Activated CD4-positive, alpha-beta T cell treated with anti-CD3 and anti-CD28 coated beads, Interleukin-2, amount 10 ng/mL, durations not matched to agents 7 days and 5 days (primary cell): ENCODE data around the gene NAE1. TPM values are rescaled to one million over a fixed set of nuclear protein-coding genes. Genes with fewer than 3 reads are reported as not detected.
"Not testable (repeated sequence)": the region's sequence is repeated elsewhere in the genome, so short reads cannot be mapped to it uniquely, and the experiment has no call there.

Experiments used
- CTCF ChIA-PET: fragments of 350-600 bp; sonication (Branson Sonifier 250); formaldehyde crosslinking; loops from one replicate; lab custom pipeline; 2021; ENCODE audit warnings: antibody characterized with exemption; lab: Charles Lee
- POLR2A ChIA-PET: fragments of 350-600 bp; sonication (Branson Sonifier 250); formaldehyde crosslinking; loops from one replicate; lab custom pipeline; 2021; ENCODE audit warnings: antibody characterized with exemption; lab: Charles Lee
- DNase-seq: peaks from one replicate; pipeline ENCODE4 v3.0.0-alpha.2; 2020
- H3K27ac Mint-ChIP-seq: one replicate; pipeline ENCODE4 v1.8.0; 2021; ENCODE audit warnings: mild to moderate bottlenecking, moderate library complexity, mixed read lengths
- H3K27me3 Mint-ChIP-seq: one replicate; pipeline ENCODE4 v1.8.0; 2021; ENCODE audit warnings: mixed read lengths
- H3K36me3 Mint-ChIP-seq: one replicate; pipeline ENCODE4 v1.8.0; 2021; ENCODE audit warnings: low read depth, mixed read lengths
- H3K4me1 Mint-ChIP-seq: one replicate; pipeline ENCODE4 v1.8.0; 2021; ENCODE audit warnings: mixed read lengths
- H3K4me3 Mint-ChIP-seq: one replicate; pipeline ENCODE4 v1.8.0; 2021; ENCODE audit warnings: mild to moderate bottlenecking, moderate library complexity, mixed read lengths
- H3K9me3 Mint-ChIP-seq: one replicate; pipeline ENCODE4 v1.8.0; 2021; ENCODE audit warnings: mixed read lengths
- total RNA-seq, 2 experiments: library from RNA; stranded (reverse); gene quantifications; one replicate each; pipeline ENCODE4 v1.2.3, GENCODE V29; 2021

NAE1 gene
- total RNA-seq, 2 experiments from 2014 or later = 62.5 to 72.6 TPM

GRCh38 chr16:66832661-66833305 is 2.0 kb upstream of the NAE1 start:
- no peak overlapping the region for H3K27ac Mint-ChIP-seq
- ChIA-PET CTCF (interaction anchor here (2.9 kb wide), 1 partner anchor 40 kb away, joined by 20 read pairs; no protein-coding TSS in a partner anchor), POLR2A (no interaction called here)
- H3K36me3 Mint-ChIP-seq = peaks cover 6% of the 10 kb centered on the region
- DNase-seq = no peak
- peaks cover 24% of the 10 kb centered on the region for H3K4me1 Mint-ChIP-seq
- H3K27me3 Mint-ChIP-seq = peaks cover 2% of the 10 kb centered on the region
- H3K9me3 Mint-ChIP-seq = no peaks in the 10 kb centered on the region
- H3K4me3 Mint-ChIP-seq = no peak overlapping the region

DNA sequence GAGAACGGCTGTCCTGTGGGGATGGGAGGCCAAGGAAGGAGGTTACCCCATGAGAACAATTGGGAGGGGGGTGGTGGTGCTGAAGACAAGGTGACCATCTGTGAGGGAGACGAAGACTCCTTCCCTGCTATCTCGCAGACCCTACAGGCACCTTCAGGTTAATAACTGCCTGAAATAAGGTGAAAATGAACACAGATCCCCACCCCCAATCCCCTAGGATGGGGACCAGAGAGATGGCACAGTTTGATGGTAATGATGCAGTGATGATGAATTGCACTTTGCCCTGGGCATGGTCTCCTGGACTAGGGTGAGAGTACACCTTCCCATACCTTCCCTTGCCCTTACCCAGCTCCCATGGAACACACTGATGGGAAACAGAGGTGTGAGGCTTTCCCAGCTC is 1.4 kb upstream of the NAE1 start:
- Mint-ChIP-seq H3K4me1 (peaks cover 28% of the 10 kb centered on the region), H3K36me3 (peaks cover 9% of the 10 kb centered on the region), H3K9me3 (no peaks in the 10 kb centered on the region), H3K27me3 (peaks cover 2% of the 10 kb centered on the region), H3K27ac (no peak overlapping the region), H3K4me3 (no peak overlapping the region)
- CTCF ChIA-PET = interaction anchor here (1.3 to 3.6 kb wide), 9 partner anchors 11 to 96 kb away, joined by 3 to 36 read pairs (median 20); partner anchors contain the start of gene CA7
- POLR2A ChIA-PET = no interaction called here
- DNase-seq = no peak

DNA sequence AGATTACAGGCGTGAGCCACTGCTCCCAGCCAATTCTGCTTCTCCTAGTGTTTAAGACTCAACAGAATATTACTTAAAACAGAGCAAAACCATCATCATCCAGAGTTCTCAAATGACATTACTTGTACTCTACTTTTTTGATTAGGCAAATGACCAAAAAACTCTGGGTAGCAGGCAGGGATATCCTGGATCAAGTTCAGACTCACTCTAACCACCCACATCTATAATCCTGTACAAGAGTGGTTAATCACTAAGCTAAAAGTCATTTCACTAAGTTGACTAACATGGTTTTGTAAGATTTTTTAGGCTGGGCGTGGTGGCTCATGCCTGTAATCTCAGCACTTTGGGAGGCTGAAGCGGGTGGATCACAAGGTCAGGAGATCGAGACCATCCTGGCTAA is 6.8 kb downstream of the NAE1 start:
- Mint-ChIP-seq H3K36me3 (peaks cover 48% of the 10 kb centered on the region), H3K27ac (no peak overlapping the region), H3K27me3 (no peaks in the 10 kb centered on the region), H3K4me1 (peaks cover 20% of the 10 kb centered on the region), H3K4me3 (no peak overlapping the region), H3K9me3 (no peaks in the 10 kb centered on the region)
- DNase-seq = no peak
- CTCF ChIA-PET = interaction anchor here (1.5 kb wide), 1 partner anchor 44 kb away, joined by 4 read pairs; no protein-coding TSS in a partner anchor
- POLR2A ChIA-PET = no interaction called here

DNA sequence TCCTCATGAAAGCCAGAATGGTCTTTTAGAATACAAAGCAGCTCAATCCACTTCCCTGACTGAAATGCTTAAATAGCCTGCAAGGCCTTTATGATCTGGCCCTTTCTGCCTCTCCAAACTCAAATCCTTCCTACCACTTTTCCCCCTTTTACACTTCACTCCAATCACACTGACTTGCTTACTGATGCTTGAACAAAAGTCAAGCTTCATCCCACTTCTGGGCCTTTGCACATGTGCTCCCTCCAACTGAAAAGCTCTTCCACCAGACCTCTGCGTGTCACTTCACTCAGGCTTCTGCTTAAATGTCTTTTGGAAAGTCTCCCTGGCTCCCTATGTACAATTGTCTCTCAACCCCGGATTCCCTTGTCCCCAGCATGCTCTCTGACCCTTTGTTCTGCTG is 16.0 kb downstream of the NAE1 start:
- no peaks in the 10 kb centered on the region for H3K4me1 Mint-ChIP-seq
- no peak overlapping the region for H3K4me3 Mint-ChIP-seq
- POLR2A ChIA-PET = no interaction called here
- peaks cover 51% of the 10 kb centered on the region for H3K36me3 Mint-ChIP-seq
- no peak overlapping the region for H3K27ac Mint-ChIP-seq
- DNase-seq = no peak
- no peaks in the 10 kb centered on the region for H3K9me3 Mint-ChIP-seq
- CTCF ChIA-PET = interaction anchor here (1.1 to 3.0 kb wide), 2 partner anchors 16 to 63 kb away, joined by 3 to 14 read pairs; partner anchors contain the start of gene NAE1
- H3K27me3 Mint-ChIP-seq = no peaks in the 10 kb centered on the region

- no peaks in the 10 kb centered on the region for H3K27me3 Mint-ChIP-seq
- CTCF ChIA-PET = interaction anchor here (0.6 kb wide), 2 partner anchors 20 to 70 kb away, joined by 3 read pairs; partner anchors contain the start of gene NAE1
- H3K9me3 Mint-ChIP-seq = no peaks in the 10 kb centered on the region
- peaks cover 44% of the 10 kb centered on the region for H3K36me3 Mint-ChIP-seq
- H3K4me3 Mint-ChIP-seq = no peak overlapping the region
- POLR2A ChIA-PET = no interaction called here
- no peak for DNase-seq
- no peak overlapping the region for H3K27ac Mint-ChIP-seq
- H3K4me1 Mint-ChIP-seq = no peaks in the 10 kb centered on the region
Measured at GRCh38 chr16:66811043-66811442, 19.7 kb downstream of the NAE1 start.

- no peak for DNase-seq
- CTCF ChIA-PET = interaction anchor here (0.6 kb wide), 2 partner anchors 20 to 69 kb away, joined by 3 read pairs; partner anchors contain the start of gene NAE1
- Mint-ChIP-seq H3K9me3 (no peaks in the 10 kb centered on the region), H3K4me1 (no peaks in the 10 kb centered on the region), H3K4me3 (no peak overlapping the region), H3K27ac (no peak overlapping the region), H3K27me3 (no peaks in the 10 kb centered on the region), H3K36me3 (peaks cover 43% of the 10 kb centered on the region)
- POLR2A ChIA-PET = no interaction called here
Measured at GRCh38 chr16:66810391-66810790, 20.4 kb downstream of the NAE1 start.

DNA sequence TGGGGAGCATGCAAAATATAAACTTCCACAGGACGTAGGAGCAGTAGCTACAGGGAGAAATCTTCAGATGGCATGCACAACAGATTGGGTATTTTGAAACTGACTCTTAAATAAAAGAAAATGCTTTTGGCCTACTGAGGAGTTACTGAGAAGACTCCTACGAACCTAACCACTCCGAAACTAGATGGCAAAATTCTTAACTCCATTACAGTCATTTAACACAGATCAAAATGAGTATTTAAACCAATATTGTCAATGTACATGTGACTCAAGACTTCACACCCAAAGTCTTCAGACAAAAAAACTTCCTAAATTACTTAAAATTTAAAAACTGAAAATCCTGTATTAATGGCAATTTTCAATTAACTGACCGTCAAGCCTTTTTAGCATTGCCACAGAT is 21.0 kb downstream of the NAE1 start:
- H3K27me3 Mint-ChIP-seq = no peaks in the 10 kb centered on the region
- no peak overlapping the region for H3K27ac Mint-ChIP-seq
- H3K36me3 Mint-ChIP-seq = peaks cover 44% of the 10 kb centered on the region
- no peak for DNase-seq
- ChIA-PET POLR2A (no interaction called here), CTCF (no interaction called here)
- H3K4me1 Mint-ChIP-seq = no peaks in the 10 kb centered on the region
- H3K4me3 Mint-ChIP-seq = no peak overlapping the region
- H3K9me3 Mint-ChIP-seq = no peaks in the 10 kb centered on the region

DNA sequence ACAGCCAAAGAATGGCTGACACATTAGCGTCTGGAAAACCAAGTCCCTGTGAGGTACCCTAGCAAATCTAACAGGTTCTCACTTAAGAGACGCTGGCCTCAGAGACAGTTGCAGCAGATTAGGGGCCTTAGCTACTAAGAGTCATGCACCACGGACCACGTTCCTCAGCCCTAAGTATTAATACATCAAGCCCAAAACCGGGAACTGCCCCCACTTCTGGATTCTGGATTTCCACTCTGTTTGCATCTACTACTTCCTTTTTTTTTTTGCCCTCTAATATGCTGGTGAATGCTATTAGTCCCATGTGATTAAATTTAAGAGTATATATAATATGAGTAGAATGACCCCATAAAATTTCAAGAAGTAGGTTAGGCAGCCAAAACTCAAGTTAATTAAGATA is 28.6 kb downstream of the NAE1 start:
- H3K27me3 Mint-ChIP-seq = no peaks in the 10 kb centered on the region
- no peaks in the 10 kb centered on the region for H3K9me3 Mint-ChIP-seq
- no peak overlapping the region for H3K4me3 Mint-ChIP-seq
- CTCF ChIA-PET = no interaction called here
- no peaks in the 10 kb centered on the region for H3K4me1 Mint-ChIP-seq
- H3K27ac Mint-ChIP-seq = no peak overlapping the region
- no peak for DNase-seq
- POLR2A ChIA-PET = no interaction called here
- peaks cover 26% of the 10 kb centered on the region for H3K36me3 Mint-ChIP-seq

- Mint-ChIP-seq H3K36me3 (peaks cover 23% of the 10 kb centered on the region), H3K4me1 (no peaks in the 10 kb centered on the region), H3K9me3 (no peaks in the 10 kb centered on the region), H3K27ac (no peak within 1 kb of the TSS), H3K4me3 (no peak within 1 kb of the TSS), H3K27me3 (no peaks in the 10 kb centered on the region)
- POLR2A ChIA-PET = no interaction called here
- no peak for DNase-seq
- CTCF ChIA-PET = no interaction called here
Measured at GRCh38 chr16:66801320-66802105, 29.3 kb downstream of the NAE1 start, which contains the start of gene TERB1. Gene TERB1 (minus strand): TSS chr16:66801584. CDS start chr16:66796798, 4,786 bp downstream.

DNA sequence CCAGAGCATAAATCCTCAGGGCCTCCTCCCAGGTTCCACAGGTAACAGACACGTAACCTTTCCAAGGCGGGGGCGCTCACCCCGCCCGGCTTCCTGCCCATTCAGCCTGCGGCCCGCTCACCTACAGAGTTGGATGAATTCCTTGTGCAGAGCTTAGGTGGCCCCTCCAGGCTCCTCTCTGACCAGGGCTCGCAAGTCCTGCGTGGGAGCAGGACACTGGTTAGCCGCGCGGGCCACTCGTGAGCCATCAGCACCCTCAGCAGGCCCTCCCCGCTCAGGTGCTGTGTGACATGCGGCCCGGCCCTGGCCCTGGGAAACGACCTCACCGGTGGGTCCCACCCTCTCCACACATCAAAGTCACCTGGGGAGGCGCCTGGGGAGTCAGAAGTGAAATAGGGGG is 29.9 kb downstream of the NAE1 start:
- DNase-seq = no peak
- Mint-ChIP-seq H3K4me3 (no peak overlapping the region), H3K9me3 (no peaks in the 10 kb centered on the region), H3K27me3 (no peaks in the 10 kb centered on the region), H3K4me1 (no peaks in the 10 kb centered on the region), H3K36me3 (peaks cover 22% of the 10 kb centered on the region), H3K27ac (no peak overlapping the region)
- CTCF ChIA-PET = interaction anchor here (1.7 kb wide), 1 partner anchor 30 kb away, joined by 5 read pairs; the partner anchor contains the start of gene NAE1
- POLR2A ChIA-PET = no interaction called here

DNA sequence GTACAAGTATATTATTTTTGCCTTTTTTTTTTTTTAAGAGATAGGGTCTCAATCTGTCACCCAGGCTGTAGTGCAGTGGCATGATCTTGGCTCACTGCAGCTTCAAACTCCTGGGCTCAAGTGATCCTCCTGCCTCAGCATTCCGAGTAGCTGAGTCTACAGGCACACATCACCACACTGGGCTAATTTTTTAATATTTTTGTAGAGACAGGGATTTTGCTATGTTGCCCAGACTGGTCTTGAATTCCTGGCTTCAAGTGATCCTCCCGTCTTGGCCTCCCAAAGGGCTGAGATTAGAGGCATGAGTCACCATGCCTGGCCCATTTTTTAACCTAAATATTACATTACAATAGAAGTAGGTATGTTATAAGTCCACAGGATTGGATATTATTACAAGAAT is 32.6 kb downstream of the NAE1 start:
- peaks cover 2% of the 10 kb centered on the region for H3K36me3 Mint-ChIP-seq
- no peaks in the 10 kb centered on the region for H3K9me3 Mint-ChIP-seq
- no peaks in the 10 kb centered on the region for H3K27me3 Mint-ChIP-seq
- no peak overlapping the region for H3K4me3 Mint-ChIP-seq
- ChIA-PET CTCF (no interaction called here), POLR2A (no interaction called here)
- no peaks in the 10 kb centered on the region for H3K4me1 Mint-ChIP-seq
- no peak overlapping the region for H3K27ac Mint-ChIP-seq
- no peak for DNase-seq

DNA sequence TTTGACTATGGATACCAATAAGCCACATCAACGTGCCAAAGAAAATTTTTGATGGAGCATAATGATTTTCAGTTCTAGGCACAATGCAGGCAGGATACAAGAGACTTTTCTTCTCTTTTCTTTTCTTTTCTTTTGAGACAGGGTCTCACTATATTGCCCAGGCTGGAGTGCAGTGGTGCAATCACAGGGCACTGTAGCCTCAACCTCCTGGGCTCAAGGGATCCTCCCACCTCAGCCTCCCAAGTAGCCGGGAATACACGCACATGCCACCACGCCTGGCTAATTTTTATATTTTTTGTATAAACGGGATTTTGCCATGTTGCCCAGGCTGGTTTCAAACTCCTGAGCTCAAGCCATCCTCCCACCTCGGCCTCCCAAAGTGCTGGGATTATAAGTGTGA is 36.8 kb downstream of the NAE1 start:
- H3K9me3 Mint-ChIP-seq, POLR2A ChIA-PET, H3K4me1 Mint-ChIP-seq, H3K27ac Mint-ChIP-seq, H3K4me3 Mint-ChIP-seq, DNase-seq, H3K36me3 Mint-ChIP-seq: not testable (repeated sequence)
- H3K27me3 Mint-ChIP-seq = peaks cover 12% of the 10 kb centered on the region
- CTCF ChIA-PET = interaction anchor here (1.6 kb wide), 1 partner anchor 42 kb away, joined by 3 read pairs; no protein-coding TSS in a partner anchor

- H3K4me1 Mint-ChIP-seq = no peaks in the 10 kb centered on the region
- ChIA-PET POLR2A (no interaction called here), CTCF (no interaction called here)
- no peak overlapping the region for H3K27ac Mint-ChIP-seq
- H3K27me3 Mint-ChIP-seq = peaks cover 12% of the 10 kb centered on the region
- no peaks in the 10 kb centered on the region for H3K9me3 Mint-ChIP-seq
- no peak for DNase-seq
- H3K4me3 Mint-ChIP-seq = no peak overlapping the region
- no peaks in the 10 kb centered on the region for H3K36me3 Mint-ChIP-seq
Measured at GRCh38 chr16:66790130-66790733, 40.5 kb downstream of the NAE1 start.
